PFSK-1 (cell line): ENCODE measurements around the gene AATK.

Source experiments
- FOXP2 ChIP-seq: optimal IDR thresholded peaks from 2 replicates; pipeline ENCODE3; 2011; ENCODE audit warnings: borderline replicate concordance, control low read depth, inconsistent platforms; ENCODE audit not compliant: insufficient read depth; ENCODE audit errors: extremely low read length, extremely low read depth
- POLR2AphosphoS5 ChIP-seq: IDR thresholded peaks from 2 replicates; pipeline ENCODE4 v1.6.1; 2012; ENCODE audit warnings: low read depth, mild to moderate bottlenecking, control low read depth, low read length, moderate library complexity
- REST ChIP-seq, 2 experiments: IDR thresholded peaks; 2 replicates each; pipeline versions ENCODE4 v1.6.1 to v1.8.0; 2011 to 2012; ENCODE audit warnings: low read depth in 2 of 2, low read length in 2 of 2, control low read depth in 1 of 2, inconsistent platforms in 1 of 2, mild to moderate bottlenecking in 1 of 2, moderate library complexity in 1 of 2; ENCODE audit not compliant: insufficient read depth in 1 of 2
- SIN3A ChIP-seq: IDR thresholded peaks from 2 replicates; pipeline ENCODE4 v1.6.1; 2012; ENCODE audit warnings: mild to moderate bottlenecking, low read length, moderate library complexity, borderline replicate concordance; ENCODE audit not compliant: insufficient read depth
- TAF1 ChIP-seq: IDR thresholded peaks from 2 replicates; pipeline ENCODE4 v1.6.1; 2012; ENCODE audit warnings: low read length, control low read depth, borderline replicate concordance; ENCODE audit not compliant: insufficient read depth

AATK gene

GRCh38 chr17:81187586-81188490 lies 21.8 kb upstream of the AATK start:
- TF ChIP-seq SIN3A = no peak
- TF ChIP-seq POLR2AphosphoS5 = no peak
- no peak for TF ChIP-seq REST (IDR thresholded peaks at IDR 0.05; ENCODE audit: insufficient read depth in 1 of 2, low read depth in 2 of 2, low read length in 2 of 2)

- TF ChIP-seq SIN3A (no peak), REST (IDR thresholded peaks at IDR 0.05; ENCODE audit: insufficient read depth in 1 of 2, low read depth in 2 of 2, low read length in 2 of 2) (no peak), TAF1 (no peak)
Measured at GRCh38 chr17:81187120-81187519, 21.1 kb upstream of the AATK start.

- TF ChIP-seq REST (IDR thresholded peaks at IDR 0.05; ENCODE audit: insufficient read depth in 1 of 2, low read depth in 2 of 2, low read length in 2 of 2) = no peak
- TF ChIP-seq TAF1 = no peak
- TF ChIP-seq FOXP2 = no peak
- no peak for TF ChIP-seq POLR2AphosphoS5
- no peak for TF ChIP-seq SIN3A
Measured at GRCh38 chr17:81186203-81186602, 20.2 kb upstream of the AATK start.

- TF ChIP-seq SIN3A = no peak
- no peak for TF ChIP-seq TAF1
- TF ChIP-seq REST (IDR thresholded peaks at IDR 0.05; ENCODE audit: insufficient read depth in 1 of 2, low read depth in 2 of 2, low read length in 2 of 2) = no peak
- TF ChIP-seq FOXP2 = no peak
- no peak for TF ChIP-seq POLR2AphosphoS5
Measured at GRCh38 chr17:81184555-81184954, 18.5 kb upstream of the AATK start.

GRCh38 chr17:81183807-81184206 lies 17.8 kb upstream of the AATK start:
- TF ChIP-seq TAF1 (no peak), REST (IDR thresholded peaks at IDR 0.05; ENCODE audit: insufficient read depth in 1 of 2, low read depth in 2 of 2, low read length in 2 of 2) (no peak), FOXP2 (no peak), POLR2AphosphoS5 (no peak), SIN3A (no peak)
